Fibroblast of mammary gland (primary cell): ENCODE data around the gene IL1RAPL1.

ENCODE experiments used
- DNase-seq: peaks from one replicate; pipeline ENCODE4 v3.0.0-alpha.2; 2010; ENCODE audit warnings: low read depth
- H3K4me3 ChIP-seq: 2 replicates; pipeline ENCODE4 v1.5.1; 2011; ENCODE audit warnings: low read depth, mild to moderate bottlenecking, low read length, moderate library complexity; ENCODE audit not compliant: control insufficient read depth
- TF ChIP-seq, protein P1 (sequence below): conservative IDR thresholded peaks from 2 replicates; pipeline ENCODE4 v1.5.1; 2011; ENCODE audit warnings: low read depth, low read length, inconsistent platforms; ENCODE audit not compliant: control insufficient read depth, insufficient read depth

IL1RAPL1 gene

DNA sequence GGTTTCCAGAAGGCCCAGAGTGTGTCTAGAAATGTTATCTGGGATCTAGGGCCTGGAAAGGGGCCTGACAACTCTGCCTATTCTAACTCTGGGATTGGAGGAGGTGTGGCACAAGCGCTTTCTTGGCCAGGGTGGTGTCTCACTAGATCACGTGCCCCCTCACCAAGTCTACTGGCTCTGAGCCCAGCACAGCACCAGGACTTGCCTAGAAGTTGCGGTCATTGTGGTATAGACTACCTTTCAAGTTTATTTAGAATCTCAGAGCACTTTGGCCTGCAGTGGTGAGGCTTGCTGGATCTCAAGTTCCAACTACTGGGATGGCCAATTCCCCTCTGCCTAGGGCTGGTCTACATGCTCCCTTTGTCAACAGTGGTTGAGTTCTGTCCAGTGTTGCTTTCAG, 1404.8 kb downstream of the IL1RAPL1 start:
- TF ChIP-seq, protein P1, sequence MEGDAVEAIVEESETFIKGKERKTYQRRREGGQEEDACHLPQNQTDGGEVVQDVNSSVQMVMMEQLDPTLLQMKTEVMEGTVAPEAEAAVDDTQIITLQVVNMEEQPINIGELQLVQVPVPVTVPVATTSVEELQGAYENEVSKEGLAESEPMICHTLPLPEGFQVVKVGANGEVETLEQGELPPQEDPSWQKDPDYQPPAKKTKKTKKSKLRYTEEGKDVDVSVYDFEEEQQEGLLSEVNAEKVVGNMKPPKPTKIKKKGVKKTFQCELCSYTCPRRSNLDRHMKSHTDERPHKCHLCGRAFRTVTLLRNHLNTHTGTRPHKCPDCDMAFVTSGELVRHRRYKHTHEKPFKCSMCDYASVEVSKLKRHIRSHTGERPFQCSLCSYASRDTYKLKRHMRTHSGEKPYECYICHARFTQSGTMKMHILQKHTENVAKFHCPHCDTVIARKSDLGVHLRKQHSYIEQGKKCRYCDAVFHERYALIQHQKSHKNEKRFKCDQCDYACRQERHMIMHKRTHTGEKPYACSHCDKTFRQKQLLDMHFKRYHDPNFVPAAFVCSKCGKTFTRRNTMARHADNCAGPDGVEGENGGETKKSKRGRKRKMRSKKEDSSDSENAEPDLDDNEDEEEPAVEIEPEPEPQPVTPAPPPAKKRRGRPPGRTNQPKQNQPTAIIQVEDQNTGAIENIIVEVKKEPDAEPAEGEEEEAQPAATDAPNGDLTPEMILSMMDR = no peak
- no peak for DNase-seq
- H3K4me3 ChIP-seq = no peak overlapping the region

DNA sequence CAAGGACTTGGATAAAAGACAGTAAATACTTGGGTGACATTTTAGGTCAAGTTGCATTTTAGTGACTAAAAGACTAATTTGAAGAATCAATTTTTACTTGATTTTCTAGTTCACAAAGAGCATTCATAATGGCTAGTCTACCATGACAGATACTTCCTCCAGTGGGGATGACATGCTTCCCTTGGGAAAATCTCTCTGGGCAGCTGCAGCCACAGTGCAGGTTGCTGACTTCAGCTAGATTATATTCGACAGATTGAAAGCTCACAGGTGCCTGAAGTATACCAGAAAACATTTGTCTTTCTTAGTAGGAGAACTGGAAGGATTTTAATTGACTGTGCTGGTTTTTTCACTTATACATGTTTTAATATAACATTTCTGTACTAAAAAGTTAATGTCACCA, 1418.6 kb downstream of the IL1RAPL1 start:
- TF ChIP-seq, protein P1 = no peak
- DNase-seq = no peak

More for the DNA sequence above, 1418.6 kb downstream of the IL1RAPL1 start:
- H3K4me3 ChIP-seq = no peak overlapping the region
